NB4 (cell line): ENCODE data around the gene NRG3.

Experiments
- CTCF ChIP-seq: IDR thresholded peaks from one replicate; pipeline ENCODE4 v1.5.1; 2012; ENCODE audit warnings: low read depth, low read length
- MAX ChIP-seq: IDR thresholded peaks from 2 replicates; pipeline ENCODE4 v1.6.1; 2011; ENCODE audit warnings: low read depth, low read length
- POLR2A ChIP-seq: IDR thresholded peaks from 2 replicates; pipeline ENCODE4 v1.6.1; 2011; ENCODE audit warnings: mild to moderate bottlenecking; ENCODE audit not compliant: insufficient read length; ENCODE audit errors: extremely low read depth

- TF ChIP-seq CTCF (no peak), POLR2A (no peak), MAX (no peak)
Observed at GRCh38 chr10:82284180-82284579, 409.2 kb downstream of the NRG3 start.
